H9 (cell line): ENCODE measurements around the gene AVPR1A. TPM values are rescaled to one million over a fixed set of nuclear protein-coding genes. Genes with fewer than 3 reads are reported as not detected.

Experiments used
- DNase-seq: peaks from one replicate; pipeline ENCODE4 v3.0.0-alpha.2; 2017
- H2AFZ ChIP-seq: one replicate; pipeline ENCODE4 v1.6.1; 2013; ENCODE audit warnings: mild to moderate bottlenecking, low read length, control low read depth, moderate library complexity
- H2AK5ac ChIP-seq: 2 replicates; pipeline ENCODE4 v1.6.1; 2013; ENCODE audit warnings: low read length, control low read depth, mixed read lengths; ENCODE audit not compliant: insufficient read length
- H2BK120ac ChIP-seq: one replicate; pipeline ENCODE4 v1.6.1; 2013; ENCODE audit warnings: low read depth, mild to moderate bottlenecking, low read length, control low read depth, inconsistent platforms; ENCODE audit not compliant: poor library complexity, severe bottlenecking
- H2BK12ac ChIP-seq: 2 replicates; pipeline ENCODE4 v1.6.1; 2013; ENCODE audit warnings: low read length, control low read depth, mixed read lengths, low read depth; ENCODE audit not compliant: insufficient read length
- H2BK15ac ChIP-seq: 2 replicates; pipeline ENCODE4 v1.6.1; 2013; ENCODE audit warnings: low read depth, low read length, control low read depth
- H2BK20ac ChIP-seq: one replicate; pipeline ENCODE4 v1.6.1; 2013; ENCODE audit warnings: low read depth, mild to moderate bottlenecking, low read length, control low read depth, inconsistent platforms; ENCODE audit not compliant: poor library complexity, severe bottlenecking
- H2BK5ac ChIP-seq: 2 replicates; pipeline ENCODE4 v1.6.1; 2013; ENCODE audit warnings: low read length, control low read depth, mixed read lengths; ENCODE audit not compliant: insufficient read length
- H3K14ac ChIP-seq: 2 replicates; pipeline ENCODE4 v1.6.1; 2013; ENCODE audit warnings: low read length, control low read depth; ENCODE audit not compliant: insufficient read depth
- H3K18ac ChIP-seq: 2 replicates; pipeline ENCODE4 v1.6.1; 2013; ENCODE audit warnings: low read depth, mild to moderate bottlenecking, mixed read lengths, low read length, control low read depth; ENCODE audit not compliant: insufficient read length
- H3K23ac ChIP-seq: 2 replicates; pipeline ENCODE4 v1.6.1; 2013; ENCODE audit warnings: low read length, control low read depth, mixed read lengths, low read depth; ENCODE audit not compliant: insufficient read length
- H3K23me2 ChIP-seq: 2 replicates; pipeline ENCODE4 v1.6.1; 2013; ENCODE audit warnings: low read depth, mild to moderate bottlenecking, mixed read lengths, low read length, control low read depth; ENCODE audit not compliant: insufficient read length, poor library complexity, severe bottlenecking
- H3K27ac ChIP-seq: 2 replicates; pipeline ENCODE4 v1.5.1; 2013; ENCODE audit warnings: low read length, control low read depth, mixed read lengths, low read depth; ENCODE audit not compliant: insufficient read length
- H3K27me3 ChIP-seq: 2 replicates; pipeline ENCODE4 v1.6.1; 2013; ENCODE audit warnings: low read length, control low read depth, inconsistent platforms; ENCODE audit not compliant: insufficient read depth
- H3K4ac ChIP-seq: 2 replicates; pipeline ENCODE4 v1.6.1; 2013; ENCODE audit warnings: low read depth, mild to moderate bottlenecking, control low read depth, inconsistent platforms, low read length, moderate library complexity
- H3K4me1 ChIP-seq: 2 replicates; pipeline ENCODE4 v1.6.1; 2013; ENCODE audit warnings: low read length, control low read depth, inconsistent platforms; ENCODE audit not compliant: insufficient read depth
- H3K4me2 ChIP-seq: 2 replicates; pipeline ENCODE4 v1.6.1; 2013; ENCODE audit warnings: low read length, control low read depth, mixed read lengths; ENCODE audit not compliant: insufficient read length, insufficient read depth
- H3K56ac ChIP-seq: 2 replicates; pipeline ENCODE4 v1.6.1; 2013; ENCODE audit warnings: low read depth, mild to moderate bottlenecking, mixed read lengths, low read length, control low read depth; ENCODE audit not compliant: insufficient read length
- H3K79me1 ChIP-seq: 2 replicates; pipeline ENCODE4 v1.6.1; 2013; ENCODE audit warnings: low read depth, mild to moderate bottlenecking, moderate library complexity, low read length, control low read depth, inconsistent platforms; ENCODE audit not compliant: insufficient read depth, poor library complexity, severe bottlenecking
- H3K79me2 ChIP-seq: 2 replicates; pipeline ENCODE4 v1.6.1; 2013; ENCODE audit warnings: low read length, control low read depth, inconsistent platforms; ENCODE audit not compliant: insufficient read depth
- H3K9ac ChIP-seq: 2 replicates; pipeline ENCODE4 v1.6.1; 2013; ENCODE audit warnings: low read length, control low read depth, mixed read lengths; ENCODE audit not compliant: insufficient read length; ENCODE audit errors: extremely low read depth
- H3K9me3 ChIP-seq: one replicate; pipeline ENCODE4 v1.6.1; 2013; ENCODE audit warnings: low read depth, low read length, inconsistent platforms; ENCODE audit not compliant: control insufficient read depth
- H3T11ph ChIP-seq: one replicate; pipeline ENCODE4 v1.6.1; 2013; ENCODE audit warnings: mild to moderate bottlenecking, low read length, control low read depth, inconsistent platforms
- H4K20me1 ChIP-seq: one replicate; pipeline ENCODE4 v1.6.1; 2013; ENCODE audit not compliant: control insufficient read depth, insufficient read length, insufficient read depth
- H4K5ac ChIP-seq: 2 replicates; pipeline ENCODE4 v1.6.1; 2013; ENCODE audit warnings: low read depth, mild to moderate bottlenecking, mixed read lengths, low read length, control low read depth; ENCODE audit not compliant: insufficient read length
- H4K8ac ChIP-seq: replicated peaks from 2 replicates; pipeline ENCODE4 v1.6.1; 2013; ENCODE audit warnings: low read length, control low read depth, mixed read lengths, low read depth; ENCODE audit not compliant: insufficient read length
- H4K91ac ChIP-seq: 2 replicates; pipeline ENCODE4 v1.6.1; 2013; ENCODE audit warnings: low read depth, mild to moderate bottlenecking, moderate library complexity, mixed read lengths, low read length, control low read depth; ENCODE audit not compliant: insufficient read length
- H3K27ac Mint-ChIP-seq, 3 experiments: 2 replicates in 2 of 3; 3 replicates in 1 of 3; pipeline ENCODE4 v1.8.0; 2020 to 2021; ENCODE audit warnings: mixed read lengths in 3 of 3, mild to moderate bottlenecking in 1 of 3, moderate library complexity in 1 of 3
- H3K27me3 Mint-ChIP-seq: 2 replicates; pipeline ENCODE4 v1.8.0; 2021; ENCODE audit warnings: low read depth, mild to moderate bottlenecking, moderate library complexity, mixed read lengths
- H3K36me3 Mint-ChIP-seq, 3 experiments: 2 replicates in 2 of 3; 3 replicates in 1 of 3; pipeline ENCODE4 v1.8.0; 2020 to 2021; ENCODE audit warnings: low read depth in 3 of 3, mixed read lengths in 3 of 3; ENCODE audit not compliant: insufficient read depth in 1 of 3
- H3K4me1 Mint-ChIP-seq, 2 experiments: 2 replicates each; pipeline ENCODE4 v1.8.0; 2020; ENCODE audit warnings: mixed read lengths in 2 of 2
- H3K4me3 Mint-ChIP-seq, 2 experiments: 2 replicates in 1 of 2; 3 replicates in 1 of 2; pipeline ENCODE4 v1.8.0; 2020 to 2021; ENCODE audit warnings: mild to moderate bottlenecking in 2 of 2, mixed read lengths in 2 of 2, moderate library complexity in 1 of 2
- H3K9me3 Mint-ChIP-seq, 2 experiments: 2 replicates in 1 of 2; 3 replicates in 1 of 2; pipeline ENCODE4 v1.8.0; 2020; ENCODE audit warnings: mild to moderate bottlenecking in 2 of 2, mixed read lengths in 2 of 2, moderate library complexity in 1 of 2
- CTCF ChIP-seq: fragments of 200-600 bp; sonication (generic); conservative IDR thresholded peaks from 3 replicates; pipeline ENCODE4 v1.8.0; 2021; ENCODE audit warnings: antibody characterized with exemption, mild to moderate bottlenecking
- WGBS: extraction: QIAGEN DNeasy Blood & Tissue Kit; methylation state at CpG from one replicate; pipeline ENCODE4 v1.1.7; 2013; ENCODE audit warnings: missing lambda C conversion rate, low lambda C conversion rate, mixed read lengths; ENCODE audit not compliant: insufficient read length; ENCODE audit errors: extremely low coverage; 5-methylcytosine and 5-hydroxymethylcytosine counted together
- total RNA-seq: library from RNA; stranded (reverse); gene quantifications from 2 replicates; pipeline ENCODE4 v1.2.1, GENCODE V29; 2021

AVPR1A gene
- total RNA-seq, 1 experiment from 2014 or later = 0.13 TPM

- Histone ChIP-seq H2BK5ac (no peak overlapping the region), H3K9me3 (no peaks in the 10 kb centered on the region), H4K20me1 (no peaks in the 10 kb centered on the region), H2BK20ac (no peak overlapping the region), H3K14ac (no peak overlapping the region), H3K4me2 (no peak overlapping the region), H3K79me1 (no peaks in the 10 kb centered on the region), H4K8ac (no peak overlapping the region), H3K23me2 (no peaks in the 10 kb centered on the region), H3K27me3 (no peaks in the 10 kb centered on the region), H3K18ac (no peak overlapping the region), H2AFZ (no peak overlapping the region), H3K9ac (no peak overlapping the region), H2AK5ac (no peak overlapping the region), H3K79me2 (no peaks in the 10 kb centered on the region), H3K27ac (no peak overlapping the region), H4K91ac (no peak overlapping the region), H3T11ph (no peak overlapping the region), H3K23ac (no peak overlapping the region), H2BK15ac (no peak overlapping the region), H2BK12ac (no peak overlapping the region), H2BK120ac (no peak overlapping the region), H3K4me1 (no peaks in the 10 kb centered on the region), H3K56ac (no peak overlapping the region), H3K4ac (no peak overlapping the region), H4K5ac (no peak overlapping the region)
- DNase-seq = no peak
- Mint-ChIP-seq H3K36me3 (no peaks in the 10 kb centered on the region), H3K4me1 (no peaks in the 10 kb centered on the region), H3K9me3 (no peaks in the 10 kb centered on the region), H3K27ac (no peak overlapping the region), H3K27me3 (no peaks in the 10 kb centered on the region), H3K4me3 (no peak overlapping the region)
- TF ChIP-seq CTCF = no peak
- WGBS = no CpG with 5 or more reads among the region's 1 CpG
Measured at GRCh38 chr12:63132201-63132600, 18.8 kb downstream of the AVPR1A start.
